ENCODE results near the gene TRIOBP.

Gene TRIOBP

GRCh38 chr22:37774728-37775127 is 77.9 kb downstream of the TRIOBP start:
- TF ChIP-seq FOXP2 (optimal IDR thresholded peaks at IDR 0.05; ENCODE audit: borderline replicate concordance, extremely low read depth, extremely low read length, insufficient read depth) (no peak), REST (IDR thresholded peaks at IDR 0.05; ENCODE audit: insufficient read depth in 1 of 2, low read depth in 2 of 2, low read length in 2 of 2) (no peak), SIN3A (IDR thresholded peaks at IDR 0.05; ENCODE audit: borderline replicate concordance, insufficient read depth, low read length) (no peak), POLR2AphosphoS5 (IDR thresholded peaks at IDR 0.05; ENCODE audit: low read depth, low read length) (no peak), TAF1 (IDR thresholded peaks at IDR 0.05; ENCODE audit: borderline replicate concordance, insufficient read depth, low read length) (no peak)

DNA sequence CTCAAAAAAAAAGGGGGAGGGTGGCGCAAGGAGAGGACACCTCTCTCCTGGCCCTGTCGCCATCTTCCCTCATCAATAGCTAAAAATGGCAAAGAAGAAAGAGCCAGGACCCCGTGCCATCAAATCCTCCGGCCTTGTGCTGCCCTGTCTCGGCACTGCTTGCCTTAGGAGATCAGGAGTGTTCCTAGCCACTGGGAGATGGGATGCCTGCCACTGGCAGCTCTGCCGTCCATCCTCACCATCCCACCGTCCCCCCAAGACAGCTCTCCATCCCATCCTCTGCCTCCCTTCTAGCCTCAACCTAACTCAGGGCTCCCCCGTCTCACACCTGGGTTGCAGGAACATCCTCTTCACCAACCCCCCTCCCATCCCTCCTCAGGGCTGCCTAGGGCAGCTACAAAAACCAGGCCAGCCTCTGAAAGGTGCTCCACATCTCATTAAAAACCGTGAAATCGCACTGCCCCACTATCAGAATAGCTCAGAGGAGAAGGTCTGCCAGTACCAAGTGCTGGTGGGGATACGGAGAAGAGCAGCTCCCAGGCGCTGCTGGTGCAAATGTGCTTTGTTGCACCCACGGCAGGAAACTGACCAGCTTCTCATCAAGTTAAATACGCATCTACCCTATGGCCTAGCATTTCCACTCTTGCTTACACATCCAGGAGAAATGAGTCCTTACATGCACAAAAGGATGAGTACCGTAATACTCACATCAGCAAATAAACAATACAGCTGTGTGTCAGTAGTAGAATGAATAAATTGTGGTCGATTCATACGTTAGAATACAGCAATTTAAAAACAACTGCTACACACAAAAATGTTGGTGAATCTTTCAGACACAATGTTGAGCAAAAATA is 79.2 kb downstream of the TRIOBP start:
- TF ChIP-seq REST (IDR thresholded peaks at IDR 0.05; ENCODE audit: insufficient read depth in 1 of 2, low read depth in 2 of 2, low read length in 2 of 2) (no peak), FOXP2 (optimal IDR thresholded peaks at IDR 0.05; ENCODE audit: borderline replicate concordance, extremely low read depth, extremely low read length, insufficient read depth) (no peak), SIN3A (IDR thresholded peaks at IDR 0.05; ENCODE audit: borderline replicate concordance, insufficient read depth, low read length) (no peak), TAF1 (IDR thresholded peaks at IDR 0.05; ENCODE audit: borderline replicate concordance, insufficient read depth, low read length) (no peak), POLR2AphosphoS5 (IDR thresholded peaks at IDR 0.05; ENCODE audit: low read depth, low read length) (no peak)

DNA sequence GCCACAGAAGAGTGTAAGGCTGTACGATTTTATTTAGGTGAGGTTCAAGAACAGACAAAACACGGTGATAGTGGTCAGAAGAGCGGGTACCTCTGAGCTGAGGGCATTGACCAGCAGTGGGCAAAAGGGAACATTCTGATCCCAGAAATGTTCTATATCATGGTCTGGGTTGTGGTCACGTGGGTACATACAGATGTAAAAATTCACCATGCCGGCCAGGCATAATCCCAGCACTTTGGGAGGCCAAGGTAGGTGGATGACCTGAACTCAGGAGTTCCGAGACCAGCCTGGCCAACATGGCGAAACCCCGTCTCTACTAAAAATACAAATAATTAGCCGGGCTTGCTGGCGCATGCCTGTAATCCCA is 79.8 kb downstream of the TRIOBP start:
- no peak for TF ChIP-seq POLR2AphosphoS5 (IDR thresholded peaks at IDR 0.05; ENCODE audit: low read depth, low read length)
- no peak for TF ChIP-seq FOXP2 (optimal IDR thresholded peaks at IDR 0.05; ENCODE audit: borderline replicate concordance, extremely low read depth, extremely low read length, insufficient read depth)
- TF ChIP-seq SIN3A (IDR thresholded peaks at IDR 0.05; ENCODE audit: borderline replicate concordance, insufficient read depth, low read length): no peak
- TF ChIP-seq TAF1 (IDR thresholded peaks at IDR 0.05; ENCODE audit: borderline replicate concordance, insufficient read depth, low read length): no peak
- TF ChIP-seq REST (IDR thresholded peaks at IDR 0.05; ENCODE audit: insufficient read depth in 1 of 2, low read depth in 2 of 2, low read length in 2 of 2): no peak

DNA sequence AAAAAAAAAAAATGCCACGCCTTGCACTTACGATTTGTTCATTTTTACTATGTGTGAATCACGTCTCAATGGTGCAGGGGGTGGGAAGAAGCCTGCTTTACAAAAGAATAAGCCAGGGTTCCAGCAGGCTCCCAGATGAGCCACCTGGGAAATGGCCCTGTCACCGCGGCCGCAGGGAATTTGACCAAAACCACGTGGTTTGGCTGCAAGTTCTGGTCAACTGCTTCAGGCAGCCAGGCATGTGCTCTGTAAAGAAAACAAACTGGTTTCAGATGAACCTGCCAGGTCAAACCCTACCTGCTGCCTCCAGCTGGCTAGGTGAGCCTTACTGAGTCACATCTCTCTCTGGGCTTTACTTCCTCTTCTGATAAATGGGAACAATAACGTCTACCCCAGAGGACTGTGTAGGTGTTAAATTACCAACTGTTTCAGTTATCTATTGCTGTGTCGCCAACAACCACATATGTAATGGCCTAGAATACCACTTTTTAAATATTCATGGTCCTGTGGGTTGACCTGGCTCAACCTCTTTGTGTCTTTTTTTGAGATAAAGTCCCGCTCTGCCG is 80.4 kb downstream of the TRIOBP start:
- TF ChIP-seq TAF1 (IDR thresholded peaks at IDR 0.05; ENCODE audit: borderline replicate concordance, insufficient read depth, low read length) (no peak), FOXP2 (optimal IDR thresholded peaks at IDR 0.05; ENCODE audit: borderline replicate concordance, extremely low read depth, extremely low read length, insufficient read depth) (no peak), SIN3A (IDR thresholded peaks at IDR 0.05; ENCODE audit: borderline replicate concordance, insufficient read depth, low read length) (no peak), POLR2AphosphoS5 (IDR thresholded peaks at IDR 0.05; ENCODE audit: low read depth, low read length) (no peak), REST (IDR thresholded peaks at IDR 0.05; ENCODE audit: insufficient read depth in 1 of 2, low read depth in 2 of 2, low read length in 2 of 2) (no peak)
